LoVo (cell line): ENCODE results near the gene CNP.

Experiments
- DNase-seq: peaks from one replicate; pipeline ENCODE4 v3.0.0-alpha.2; 2016; ENCODE audit warnings: low spot score

Gene CNP

DNA sequence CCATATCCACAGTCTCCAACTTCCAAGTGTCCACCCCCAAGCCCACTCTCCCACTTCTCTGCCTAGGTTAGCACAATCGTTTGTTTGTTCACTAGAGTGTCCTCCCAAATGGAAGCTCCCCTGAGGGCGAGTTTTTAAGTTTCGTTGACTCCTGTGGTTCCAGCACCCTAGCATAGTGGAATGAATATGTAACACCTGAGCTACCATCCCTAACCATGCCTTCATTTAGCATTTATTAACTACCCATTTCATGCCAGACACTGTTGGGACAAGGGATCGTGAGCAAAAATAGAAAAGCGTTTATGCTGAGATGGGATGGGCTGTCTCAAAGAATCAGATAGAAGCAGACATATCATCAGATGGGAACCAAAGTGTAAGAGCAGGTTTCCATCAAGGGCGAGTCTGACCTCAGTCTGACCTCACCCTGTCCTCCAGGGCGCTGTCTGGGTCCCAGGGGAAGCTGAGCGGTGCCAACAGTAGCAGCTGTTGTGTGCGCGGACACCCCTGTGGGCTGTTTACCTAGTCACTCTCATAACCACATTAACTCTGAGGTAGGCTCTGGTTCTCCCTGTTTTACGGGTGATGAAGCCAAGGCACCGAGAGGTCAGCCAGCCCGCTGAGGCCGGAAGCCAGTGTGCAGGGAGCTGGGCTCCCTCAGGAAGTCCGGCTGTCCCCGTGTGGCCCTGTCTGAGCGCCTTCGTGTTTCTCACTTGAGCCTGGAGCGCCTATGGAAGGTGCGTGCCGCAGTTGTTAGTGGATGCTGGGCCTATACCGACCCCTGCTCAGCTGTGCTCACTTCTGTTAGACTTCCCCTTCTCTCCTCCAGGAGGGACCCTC is 6.2 kb downstream of the CNP start:
- DNase-seq, result no peak

DNA sequence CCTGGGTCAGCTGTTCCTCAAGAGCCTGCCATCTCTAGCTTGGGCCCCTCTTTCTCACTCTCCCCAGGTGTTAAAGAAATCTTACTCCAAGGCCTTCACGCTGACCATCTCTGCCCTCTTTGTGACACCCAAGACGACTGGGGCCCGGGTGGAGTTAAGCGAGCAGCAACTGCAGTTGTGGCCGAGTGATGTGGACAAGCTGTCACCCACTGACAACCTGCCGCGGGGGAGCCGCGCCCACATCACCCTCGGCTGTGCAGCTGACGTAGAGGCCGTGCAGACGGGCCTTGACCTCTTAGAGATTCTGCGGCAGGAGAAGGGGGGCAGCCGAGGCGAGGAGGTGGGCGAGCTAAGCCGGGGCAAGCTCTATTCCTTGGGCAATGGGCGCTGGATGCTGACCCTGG is 6.8 kb downstream of the CNP start:
- DNase-seq, result no peak

DNA sequence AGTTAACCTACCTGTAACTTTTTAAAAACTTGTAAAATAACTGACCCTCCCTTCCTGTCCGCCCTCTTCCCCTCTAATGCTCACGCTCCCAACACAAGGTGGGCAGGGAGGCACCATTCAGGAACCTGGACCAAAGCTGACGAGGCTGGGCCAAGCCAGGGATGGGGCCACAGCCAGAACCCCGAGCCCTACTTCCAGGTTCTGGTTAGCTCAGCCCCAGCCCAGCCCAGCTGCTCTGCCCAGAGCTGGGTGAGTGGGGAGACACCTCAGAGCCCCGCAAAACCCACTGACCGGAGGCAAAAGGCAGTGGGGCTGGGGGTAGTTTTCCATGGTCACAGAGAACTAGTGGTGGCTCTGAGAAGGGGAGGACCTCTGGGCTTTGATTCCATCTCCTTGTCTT is 7.4 kb downstream of the CNP start:
- DNase-seq, result no peak

DNA sequence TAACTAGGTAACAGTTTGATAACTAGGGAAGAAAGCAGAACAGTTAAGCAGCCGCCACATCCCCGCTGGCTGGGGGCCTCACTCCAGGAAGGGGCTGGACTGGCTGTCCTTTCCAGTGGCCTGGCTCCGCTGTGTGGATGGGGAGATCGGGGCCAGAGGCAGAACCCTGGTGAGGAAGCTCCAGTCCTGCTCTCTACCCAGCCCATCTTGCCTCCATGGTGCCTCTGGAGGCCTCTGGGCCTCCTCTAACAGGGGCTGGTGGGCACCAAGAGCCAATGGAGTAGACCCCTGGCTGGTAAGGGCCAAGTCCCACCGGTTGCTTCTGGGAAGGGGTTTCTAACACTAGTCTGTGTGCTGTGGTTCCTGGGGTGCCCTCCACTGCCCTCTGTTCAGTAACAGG is 8.1 kb downstream of the CNP start:
- no peak for DNase-seq

DNA sequence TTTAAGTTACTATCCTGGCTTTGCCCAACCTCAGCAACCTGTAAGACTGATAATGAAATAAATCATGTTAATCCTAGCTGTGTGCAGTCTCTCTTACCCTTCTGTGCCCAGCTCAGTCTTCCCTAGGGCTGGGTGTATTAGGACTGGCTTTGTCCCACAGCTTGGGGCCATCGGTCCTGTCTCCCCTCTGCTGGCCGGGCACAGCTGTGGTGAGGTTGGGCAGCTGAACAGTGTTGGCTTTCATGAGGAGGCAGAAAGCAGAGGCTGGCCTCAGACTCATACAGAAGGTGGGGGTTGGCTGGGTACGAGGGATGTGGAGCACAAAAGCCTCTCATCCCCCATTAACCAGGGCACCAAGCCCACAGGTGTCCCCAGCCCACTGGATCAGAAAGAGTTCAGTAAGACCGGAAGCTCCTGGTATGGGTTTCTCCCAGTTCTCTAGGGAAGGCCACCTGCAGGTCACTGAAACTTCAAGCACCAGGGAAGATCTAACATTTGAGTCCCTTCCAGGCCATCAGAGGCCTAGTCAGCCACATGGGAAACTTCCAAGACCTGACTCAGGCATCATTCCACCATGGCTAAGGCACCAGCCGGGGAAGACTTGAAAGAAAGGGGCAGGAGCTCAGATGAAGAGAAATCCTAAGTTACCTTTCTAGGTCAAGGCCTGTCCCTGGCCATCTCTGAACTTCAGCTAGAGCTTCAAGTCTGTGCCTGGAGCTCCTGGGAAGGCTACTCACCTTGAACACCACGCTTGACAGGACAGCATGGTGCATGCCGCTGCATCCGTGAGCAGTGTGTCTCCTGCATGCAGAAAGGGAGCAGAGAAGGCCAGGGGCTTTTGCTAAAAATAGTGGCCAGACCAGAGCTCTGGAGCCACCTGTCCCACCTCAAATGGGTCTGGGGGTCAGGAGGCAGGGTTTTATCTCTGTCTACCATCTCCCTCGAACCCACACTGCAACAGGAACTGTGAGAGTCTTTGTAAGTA is 8.8 kb downstream of the CNP start:
- no peak for DNase-seq

DNA sequence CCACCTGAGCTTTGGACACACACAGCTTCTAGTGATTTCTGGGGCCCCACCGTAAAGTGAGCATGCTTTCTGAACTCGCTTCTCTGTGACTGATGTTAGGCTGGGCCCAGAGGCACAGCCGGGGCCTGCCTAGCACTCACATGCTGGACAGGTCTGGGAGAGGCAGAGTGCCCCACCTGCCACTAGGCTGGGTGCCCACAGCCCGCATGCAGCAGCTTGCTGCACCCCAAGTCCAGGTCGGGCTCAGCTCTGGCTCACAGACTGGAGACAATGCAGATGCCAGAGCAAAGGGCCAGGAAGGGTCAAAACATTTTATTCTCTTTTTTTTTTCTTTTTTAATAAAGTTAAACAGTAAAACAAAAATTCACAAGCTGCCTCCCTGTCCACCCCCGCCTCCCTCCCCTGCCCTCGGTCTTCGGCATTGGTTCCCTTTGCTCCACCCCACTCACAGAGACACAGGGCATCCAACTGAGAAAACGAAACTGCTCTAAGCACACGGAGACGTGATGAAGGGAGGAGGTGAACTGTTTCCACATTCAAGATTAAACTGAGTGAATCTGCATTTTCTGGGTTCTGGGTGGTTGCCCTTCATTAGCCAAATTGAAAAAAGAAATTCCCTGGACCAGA is 9.7 kb downstream of the CNP start:
- DNase-seq, result no peak

DNA sequence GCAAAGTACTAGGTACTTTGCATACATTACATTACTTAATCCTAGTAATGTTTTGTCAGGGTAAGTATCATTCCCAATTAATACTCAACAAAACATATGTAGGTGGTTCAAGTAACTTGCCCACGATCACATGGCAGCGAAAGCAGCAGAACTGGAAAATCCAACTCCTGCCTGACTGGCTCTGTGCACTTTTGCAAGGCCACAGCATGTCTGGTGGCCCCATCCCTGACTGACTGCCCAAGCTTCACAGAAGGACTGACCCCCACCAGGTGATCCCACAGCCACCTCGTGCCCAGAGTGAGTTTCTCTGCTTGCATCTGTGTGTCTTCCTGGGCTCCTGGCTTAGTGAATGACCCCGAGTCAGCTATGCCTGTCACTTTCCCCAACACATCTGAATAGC is 11.4 kb downstream of the CNP start:
- DNase-seq, result no peak

DNA sequence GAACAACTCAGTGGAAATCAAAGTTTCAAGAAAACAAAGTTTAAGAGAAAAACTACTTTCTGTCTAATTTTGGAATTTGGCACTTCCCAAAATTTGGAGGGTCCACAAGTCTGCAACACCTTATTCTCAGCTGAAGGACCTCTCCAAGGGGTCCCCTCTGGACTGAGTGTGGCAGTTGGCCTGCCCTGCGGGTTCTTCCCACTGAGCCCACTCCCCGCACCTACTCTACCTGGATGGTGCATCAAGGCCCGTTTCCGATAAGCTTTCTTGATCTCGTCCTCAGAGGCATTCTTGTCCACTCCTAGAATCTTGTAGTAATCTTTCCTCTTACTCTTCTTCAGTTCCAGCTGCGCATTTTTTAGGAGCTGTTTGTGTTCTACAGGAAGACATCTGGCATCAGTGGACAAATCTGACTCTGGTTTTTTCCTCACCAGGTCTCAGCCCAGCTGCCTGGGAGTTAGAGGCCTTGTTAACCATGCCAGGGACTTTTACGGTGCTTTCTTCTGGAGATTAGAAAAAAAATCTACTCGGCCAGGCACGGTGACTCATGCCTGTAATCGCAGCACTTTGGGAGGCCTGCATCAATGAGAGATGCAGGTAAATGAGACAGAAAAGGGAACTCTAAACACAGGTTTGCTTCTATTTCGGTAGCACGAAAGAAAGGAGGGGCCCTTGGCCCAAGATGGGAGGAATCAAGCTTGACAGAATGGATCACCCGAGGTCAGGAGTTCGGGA is 15.6 kb downstream of the CNP start:
- DNase-seq, result no peak

DNA sequence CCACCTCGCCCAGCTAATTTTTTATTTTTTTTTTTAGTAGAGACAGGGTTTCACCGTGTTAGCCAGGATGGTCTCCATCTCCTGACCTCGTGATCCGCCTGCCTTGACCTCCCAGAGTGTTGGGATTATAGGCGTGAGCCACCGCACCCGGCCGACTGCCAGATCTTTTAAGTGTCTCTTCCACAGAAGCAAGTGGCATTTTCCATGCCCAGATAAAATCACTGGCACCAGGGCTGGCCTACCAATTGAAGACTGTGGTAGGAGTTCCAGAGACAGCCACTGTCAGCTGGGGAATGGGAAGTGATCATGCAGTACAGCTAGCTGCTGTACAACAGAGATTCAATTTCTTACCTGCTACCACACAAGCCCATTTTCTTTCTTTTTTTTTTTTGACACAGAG is 17.9 kb downstream of the CNP start:
- no peak for DNase-seq

DNA sequence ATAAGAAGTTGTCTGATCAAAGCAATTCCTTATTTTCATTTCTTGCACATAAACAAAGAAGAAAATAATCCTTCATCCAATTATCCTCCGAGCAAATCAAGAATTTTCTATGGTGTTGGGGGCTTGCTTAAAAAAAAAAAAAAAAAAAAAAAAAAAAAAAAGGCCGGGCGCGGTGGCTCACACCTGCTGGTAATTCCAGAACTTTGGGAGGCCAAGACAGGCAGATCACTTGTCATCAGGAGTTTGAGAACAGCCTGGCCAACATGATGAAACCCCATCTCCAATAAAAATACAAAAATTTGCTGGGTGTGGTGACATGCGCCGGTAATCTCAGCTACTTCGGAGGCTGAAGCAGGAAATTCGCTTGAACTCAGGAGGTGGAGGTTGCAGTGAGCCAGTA is 19.3 kb downstream of the CNP start:
- no peak for DNase-seq

DNA sequence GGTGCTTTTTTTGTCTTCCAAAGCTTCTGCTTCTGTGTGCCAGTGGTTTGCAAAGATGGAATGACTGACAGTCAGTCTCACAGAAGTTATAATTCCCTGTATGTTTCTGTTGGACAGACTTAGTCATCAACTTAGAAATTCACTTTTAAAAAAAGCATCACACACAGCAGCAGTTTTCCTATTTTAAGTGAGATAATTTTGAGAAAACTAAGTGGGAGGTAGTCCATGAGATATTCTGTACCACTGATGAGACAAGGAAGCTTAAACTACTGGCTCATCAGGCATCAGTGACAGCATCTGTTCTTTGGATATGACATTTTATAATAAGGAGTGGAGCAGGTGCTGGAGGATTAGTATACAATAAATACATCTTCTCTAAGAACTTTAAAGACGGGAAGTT is 20.0 kb downstream of the CNP start:
- no peak for DNase-seq

DNA sequence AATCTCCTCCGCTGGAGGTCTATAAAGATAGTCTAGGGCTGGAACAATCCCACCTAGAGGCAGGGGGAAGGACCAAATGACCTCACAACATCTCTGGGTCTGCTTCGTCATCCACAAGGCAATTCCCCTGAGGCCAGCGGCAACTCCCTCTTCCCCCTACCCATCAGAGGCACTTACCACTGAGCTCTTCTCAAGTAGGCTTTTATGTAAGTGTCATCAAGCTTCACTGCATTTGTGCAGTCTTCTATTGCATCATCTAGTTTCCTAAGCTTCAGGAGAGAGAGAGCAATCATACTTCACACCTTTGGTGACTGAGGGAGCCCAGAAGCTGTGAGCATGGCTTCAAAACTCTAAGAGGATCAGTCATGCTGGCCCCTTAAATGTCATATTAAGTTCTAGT is 21.0 kb downstream of the CNP start:
- DNase-seq, result no peak

DNA sequence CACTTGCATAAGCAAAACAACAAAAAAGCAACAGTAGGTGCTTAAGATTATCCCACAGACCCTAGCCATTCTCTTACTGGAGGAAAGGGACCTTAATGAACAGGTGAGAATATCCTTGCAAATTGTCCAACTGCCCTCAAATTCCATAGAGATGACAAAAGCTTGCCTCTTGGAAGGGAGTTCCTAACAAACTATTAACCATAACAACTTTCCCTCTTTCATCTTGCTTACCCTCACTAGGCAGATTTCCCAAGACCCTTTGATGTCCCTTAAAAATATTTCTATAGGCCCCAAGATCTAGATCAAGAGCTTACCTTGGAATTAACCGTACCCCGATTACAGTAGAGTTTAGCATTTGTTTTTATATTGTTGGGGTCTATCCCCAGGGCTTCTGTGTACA is 21.8 kb downstream of the CNP start:
- no peak for DNase-seq

DNA sequence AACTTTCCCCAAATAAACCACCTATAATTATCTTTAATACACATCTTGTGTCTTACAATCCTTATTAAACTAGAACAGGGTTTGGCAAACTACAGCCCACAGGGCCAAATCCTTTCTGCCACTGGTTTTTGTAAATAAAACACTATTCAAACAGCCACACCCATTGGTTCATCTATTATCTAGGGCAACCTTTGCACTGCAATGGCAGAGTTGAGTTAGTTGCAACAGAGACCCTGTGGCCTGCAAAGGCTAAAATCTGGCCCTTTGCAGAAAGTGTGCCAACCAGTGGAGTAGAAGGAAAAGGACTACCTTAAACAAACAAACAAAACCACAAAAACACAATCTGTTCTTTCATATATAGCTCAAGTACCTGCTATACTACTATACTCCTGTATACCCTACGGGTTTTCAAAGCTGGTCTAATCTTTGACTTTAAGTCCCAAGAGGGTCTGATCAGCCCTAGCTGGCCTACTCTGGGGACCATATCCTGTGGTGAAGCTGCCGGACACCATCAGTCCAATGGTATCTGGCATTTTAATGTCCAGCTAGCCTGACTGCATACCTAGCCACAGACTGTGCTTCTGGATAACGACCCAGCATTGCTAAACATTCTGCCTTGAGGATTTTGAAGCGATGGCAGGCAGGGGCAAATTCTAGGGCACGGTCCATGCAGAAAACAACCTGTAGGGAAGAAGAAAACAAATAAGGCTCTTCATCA is 23.3 kb downstream of the CNP start:
- DNase-seq, result no peak

DNA sequence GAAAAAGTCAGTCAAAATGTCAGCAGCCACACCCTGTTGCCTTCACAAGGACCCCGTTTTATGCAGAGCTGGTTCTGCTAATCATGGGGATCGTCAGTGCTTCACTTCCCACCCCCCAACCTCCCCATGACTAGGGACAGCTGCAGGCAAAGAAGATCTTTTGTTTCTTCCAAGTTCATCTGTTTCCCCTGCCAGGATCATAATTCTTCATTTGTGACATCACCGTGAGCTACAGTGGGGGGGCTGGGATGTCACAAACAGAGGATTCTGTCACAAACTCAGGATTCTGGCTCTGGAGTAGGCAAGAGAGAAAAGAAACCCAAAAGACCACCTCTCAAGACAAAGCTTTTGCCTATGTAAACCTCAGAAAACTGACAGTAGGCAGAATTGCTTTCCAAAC is 26.0 kb downstream of the CNP start:
- DNase-seq, result no peak

DNA sequence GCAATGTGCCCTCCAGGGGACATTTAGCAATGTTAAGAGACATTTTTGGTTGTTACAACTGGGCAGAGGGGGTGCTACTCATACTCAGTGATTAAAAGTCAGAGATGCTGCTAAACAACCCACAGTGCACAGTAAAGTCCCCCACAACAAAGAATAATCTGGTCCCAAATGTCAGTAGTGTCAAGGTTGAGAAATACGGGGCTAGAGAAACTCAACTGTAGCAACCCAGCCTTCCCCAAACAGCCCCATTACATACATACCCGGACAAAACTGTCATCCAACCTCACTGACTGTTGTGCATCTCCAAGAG is 30.2 kb downstream of the CNP start:
- no peak for DNase-seq

DNA sequence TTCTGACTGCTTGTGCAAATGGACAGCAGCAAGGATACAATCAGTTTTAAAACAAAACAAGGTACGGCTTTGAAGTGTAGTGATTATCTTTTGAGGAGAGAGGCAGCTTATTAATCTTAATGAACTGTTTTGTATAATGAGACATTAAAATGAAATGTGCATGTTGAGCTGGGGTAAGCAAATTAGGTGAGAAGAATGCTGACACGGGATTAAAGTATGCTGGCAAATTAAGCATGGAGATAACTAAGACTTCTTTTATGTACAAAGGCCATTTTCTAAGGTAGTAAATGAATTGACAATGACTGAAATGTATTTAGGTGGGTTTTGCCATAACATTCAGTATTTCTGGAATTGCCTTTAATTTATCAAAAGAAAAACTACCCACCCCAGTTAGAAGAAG is 31.9 kb downstream of the CNP start:
- no peak for DNase-seq

DNA sequence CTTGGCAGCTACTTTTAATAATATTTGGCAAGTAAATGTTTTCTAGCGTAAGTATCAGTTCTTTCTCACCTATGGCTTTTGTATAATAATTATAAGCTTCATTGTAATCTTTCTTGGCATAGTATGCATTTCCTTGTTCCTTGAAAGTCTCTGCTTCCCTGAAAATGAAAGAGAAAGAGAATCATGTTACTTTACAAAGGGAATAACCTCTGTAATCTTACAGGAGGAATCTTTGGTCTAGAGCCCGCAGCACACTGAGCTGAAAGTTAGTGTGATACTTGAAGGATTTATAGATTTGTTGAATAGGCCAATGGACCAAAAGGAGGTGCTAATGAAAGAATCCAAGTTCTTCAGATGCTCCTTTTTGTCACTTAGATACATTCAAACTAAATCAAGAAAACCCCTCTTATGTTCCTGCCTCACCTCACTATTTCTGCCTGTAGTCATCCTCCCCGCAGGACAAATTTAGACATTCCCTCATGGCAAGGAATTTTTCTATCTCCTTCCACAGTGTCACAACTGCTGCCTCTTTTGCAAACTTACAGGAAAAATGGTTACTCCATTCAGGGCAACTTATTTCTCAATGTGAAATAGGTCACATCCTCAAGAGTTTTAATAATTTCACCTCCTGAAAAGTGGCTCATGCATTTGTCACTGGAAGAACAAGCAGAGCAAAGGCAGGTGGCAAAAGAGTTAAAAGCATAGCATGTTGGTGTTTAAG is 34.0 kb downstream of the CNP start:
- DNase-seq, result no peak

DNA sequence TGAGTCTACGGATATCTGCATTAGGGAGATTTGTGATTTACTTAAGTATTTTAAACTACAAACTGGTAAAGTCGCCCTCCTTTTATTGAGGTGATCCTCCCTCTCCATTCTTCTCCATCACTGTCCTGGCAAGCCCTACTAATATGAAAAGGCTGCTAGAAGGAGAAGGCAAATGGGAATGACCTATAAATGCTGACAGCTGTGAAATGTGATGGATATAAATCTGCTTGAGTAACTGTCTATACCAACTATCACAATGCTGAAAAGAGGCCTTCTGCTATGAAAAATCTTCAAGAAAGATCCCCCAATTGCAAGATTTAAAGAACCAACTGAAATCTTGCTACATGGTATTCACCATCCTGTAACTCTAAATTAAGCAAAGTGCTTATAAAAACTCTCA is 35.1 kb downstream of the CNP start:
- no peak for DNase-seq

DNA sequence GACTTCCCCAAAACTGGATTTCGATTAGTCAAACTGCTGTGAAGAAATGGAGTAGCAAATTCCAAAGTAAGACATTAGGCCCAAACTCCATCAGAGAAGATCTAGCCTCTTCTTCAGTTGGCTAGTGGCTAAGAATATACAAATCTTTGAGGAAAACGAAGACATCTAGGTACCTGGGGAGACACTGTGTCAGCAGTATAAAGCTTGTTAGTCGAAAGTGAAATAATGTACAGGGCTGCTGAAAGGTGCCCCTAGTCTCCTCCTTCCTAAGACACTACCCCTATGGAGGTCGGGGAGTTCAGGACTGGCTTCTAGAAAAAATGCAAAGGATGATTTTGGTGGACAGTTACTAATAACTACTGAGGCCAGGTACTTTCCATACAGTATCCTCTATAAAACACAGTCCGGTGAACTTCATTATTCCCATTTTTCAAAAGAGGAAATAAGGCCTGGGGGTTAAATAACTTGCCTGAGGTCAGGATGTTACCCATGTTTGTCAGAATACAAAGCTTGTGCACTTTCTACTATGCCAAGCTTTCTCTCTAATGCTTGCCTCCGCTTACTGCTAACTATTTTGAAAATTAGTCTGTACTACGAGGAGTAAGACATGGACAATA is 35.7 kb downstream of the CNP start:
- DNase-seq, result no peak
